ENCODE measurements around the gene ZDHHC8. TPM values are rescaled to one million over a fixed set of nuclear protein-coding genes. Genes with fewer than 3 reads are reported as not detected.

ZDHHC8 gene
- total RNA-seq, 1 donor from 2014 or later = 39.2 TPM

- intact Hi-C loops (cut with DNase I) = loop anchor here (10.0 kb wide), 1 partner anchor 137 kb away; no protein-coding TSS in a partner anchor
- DNase-seq = no peak
- ATAC-seq (ENCODE audit: poor library complexity) = no peak
These were observed 19.6 kb upstream of the ZDHHC8 start for GRCh38 chr22:20111689-20112622.

DNA sequence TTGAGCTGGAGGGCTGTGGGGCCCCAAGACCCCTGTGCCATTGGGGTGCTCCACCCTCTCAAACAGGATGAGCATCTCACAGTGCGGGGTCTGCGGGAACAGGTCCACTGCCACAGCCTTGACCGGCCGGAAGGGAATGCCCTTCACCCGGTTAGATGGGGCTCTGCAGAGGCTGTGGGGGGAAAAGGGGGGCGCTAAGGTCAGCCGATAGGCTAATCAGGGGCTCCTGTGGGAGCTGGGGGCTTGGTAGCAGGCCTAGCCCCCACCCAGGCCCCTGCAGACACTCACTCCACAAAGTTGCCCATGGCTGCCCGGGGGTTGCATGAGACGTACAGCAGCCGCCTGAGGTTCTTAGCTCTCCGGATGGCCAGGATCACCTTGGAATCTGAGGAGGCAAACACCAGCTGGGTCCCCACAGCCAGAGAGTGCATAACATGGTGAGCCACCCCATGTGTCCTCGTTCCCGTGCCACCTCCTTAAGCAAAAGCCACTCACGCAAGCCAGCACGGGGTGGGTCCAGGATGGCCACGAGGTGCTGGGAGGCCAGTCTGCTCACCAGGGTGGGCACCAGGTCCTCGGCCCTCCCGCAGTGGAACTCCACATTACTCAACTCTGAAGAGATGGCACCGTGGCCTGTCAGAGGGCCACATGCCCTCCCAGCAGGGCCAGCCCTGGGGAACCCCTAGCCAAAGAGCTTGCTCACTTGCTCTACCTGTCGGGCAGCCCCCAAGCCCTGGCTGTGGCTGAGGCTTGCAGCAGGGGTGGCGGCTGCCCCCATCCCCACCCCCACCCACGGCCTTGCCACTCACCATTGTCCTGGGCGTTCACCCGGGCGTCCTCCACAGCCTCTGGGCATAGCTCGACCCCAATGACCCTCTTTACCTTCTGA lies 18.7 kb upstream of the ZDHHC8 start:
- ATAC-seq (ENCODE audit: poor library complexity) (no peak), DNase-seq (no peak)
- intact Hi-C loops (cut with DNase I) = loop anchor here (10.0 kb wide), 1 partner anchor 138 kb away; no protein-coding TSS in a partner anchor

DNA sequence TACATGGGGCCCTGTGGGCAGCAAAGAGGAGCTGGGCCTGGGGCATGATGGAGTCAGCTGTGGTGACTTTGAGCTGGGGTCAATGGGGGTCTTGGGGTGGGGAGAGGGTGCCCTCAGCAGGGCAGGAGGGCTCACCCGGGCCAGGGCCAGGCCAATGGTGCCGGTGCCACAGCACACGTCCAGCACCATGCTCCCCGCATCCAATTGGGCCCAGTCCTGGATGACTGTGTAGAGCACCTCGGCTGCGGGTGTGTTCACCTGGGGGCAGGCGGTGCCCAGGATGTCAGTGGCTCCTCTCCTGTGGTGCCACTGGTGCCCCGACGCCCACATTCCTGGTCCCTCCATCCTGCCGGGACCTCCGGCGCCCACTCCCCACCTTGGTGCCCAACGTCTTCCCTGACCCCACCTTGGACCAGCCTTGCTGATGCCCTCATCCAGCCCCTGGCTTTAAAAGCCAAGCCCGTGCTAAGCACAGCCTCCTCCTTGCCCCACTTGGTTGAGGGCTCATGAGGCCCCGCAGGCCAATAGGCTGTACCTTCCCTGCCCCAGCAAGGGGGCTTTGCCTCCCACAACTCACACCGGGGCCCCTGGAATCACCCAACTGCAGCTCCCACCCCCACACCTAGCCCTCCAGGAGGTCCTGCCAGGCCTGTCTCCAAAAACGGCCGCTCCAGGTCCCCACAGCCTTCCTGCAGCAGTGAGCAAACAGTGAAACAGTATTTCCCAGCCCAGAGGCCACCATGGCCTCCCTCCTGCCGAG lies 17.9 kb upstream of the ZDHHC8 start:
- peak; percentile 36 for DNase-seq
- ATAC-seq (ENCODE audit: poor library complexity) = no peak
- intact Hi-C loops (cut with DNase I) = loop anchor here (10.0 kb wide), 1 partner anchor 139 kb away; no protein-coding TSS in a partner anchor

DNA sequence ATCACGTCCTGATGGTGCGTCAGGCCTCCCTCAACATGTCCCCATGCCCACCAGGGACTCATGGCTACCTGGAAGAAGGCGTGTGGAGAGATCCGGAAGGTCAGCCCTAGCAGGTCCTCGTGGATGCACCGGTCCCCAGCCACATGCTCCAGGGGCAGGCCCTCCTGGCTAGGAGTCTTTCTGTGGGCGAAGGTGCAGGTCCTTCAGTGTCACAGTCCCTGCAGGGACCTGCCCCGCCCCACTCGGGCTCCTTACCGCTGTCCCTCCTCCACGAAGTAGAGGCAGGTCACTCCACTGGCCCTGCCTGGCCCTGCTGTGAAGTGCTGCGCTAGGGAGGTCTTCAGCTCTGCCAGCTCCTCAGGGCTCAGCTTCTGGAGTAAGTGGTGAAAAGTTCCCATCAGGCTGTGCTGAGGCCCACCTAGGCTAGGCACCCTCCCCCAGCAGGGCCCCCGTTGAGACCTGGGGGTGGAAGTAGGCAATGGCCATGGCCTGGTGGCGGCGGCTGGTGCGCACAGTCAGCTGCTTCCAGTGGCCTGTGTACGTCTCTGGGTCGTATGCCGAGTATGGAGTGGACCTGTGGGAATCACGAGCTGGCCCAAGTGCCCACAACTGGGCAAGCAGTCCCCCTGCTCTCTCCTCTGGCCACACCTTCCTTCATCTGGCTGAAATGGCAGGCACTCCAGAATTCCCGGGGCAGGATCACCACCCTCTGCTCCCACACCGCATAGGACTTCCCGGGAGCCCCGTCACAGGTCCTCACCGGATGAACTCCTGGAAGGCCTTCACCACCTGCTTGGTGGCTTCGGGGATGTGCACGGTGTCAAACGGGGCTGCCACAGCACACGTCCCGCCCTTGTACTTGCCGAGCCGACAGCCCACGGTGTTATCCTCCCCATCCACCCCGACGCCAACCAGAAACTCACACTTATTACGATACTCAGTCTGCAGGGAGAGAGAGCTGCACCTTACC lies 16.8 kb upstream of the ZDHHC8 start:
- DNase-seq (peak; percentile 39), ATAC-seq (ENCODE audit: poor library complexity) (no peak)
- intact Hi-C loops (cut with DNase I) = loop anchor here (10.0 kb wide), 1 partner anchor 140 kb away; no protein-coding TSS in a partner anchor

DNA sequence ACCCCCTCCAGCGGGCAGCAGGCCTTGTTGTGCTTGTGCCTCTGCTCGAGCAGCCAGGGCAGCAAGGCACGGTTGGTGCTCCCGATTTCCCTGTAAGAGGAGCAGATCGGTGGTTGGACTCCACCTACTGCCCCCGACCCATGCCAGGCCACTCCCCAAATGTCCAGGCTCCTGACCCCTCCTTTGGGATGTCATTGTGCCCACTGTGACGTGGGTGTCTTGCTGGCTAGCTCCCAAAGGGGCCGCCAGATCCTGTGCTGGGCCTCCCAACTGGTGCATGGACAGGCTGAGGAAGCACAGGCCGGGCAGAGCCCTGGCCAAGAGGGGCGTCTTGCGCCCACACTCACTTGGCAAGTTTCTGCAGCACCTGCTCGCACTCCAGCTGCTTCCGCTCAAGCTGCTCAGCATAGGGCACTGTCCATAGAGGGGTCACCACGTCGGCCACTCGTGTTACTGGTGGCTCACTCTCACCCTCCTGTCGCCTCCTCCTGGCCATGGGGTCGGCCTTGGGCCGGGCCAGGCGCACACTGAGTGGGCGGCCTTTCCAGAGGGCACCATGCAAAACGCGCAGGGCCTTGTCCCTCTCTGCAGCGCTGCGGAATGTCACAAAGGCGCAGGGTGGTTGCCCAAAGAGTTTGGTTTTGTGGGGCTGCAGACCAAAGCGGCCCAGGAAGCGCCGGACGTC lies 15.8 kb upstream of the ZDHHC8 start, which contains the start of gene RANBP1:
Gene RANBP1, plus strand, starts transcription at position 414 of the 685 bp plus-strand sequence. Its CDS starts 81 bp downstream, at position 495.
- DNase-seq (peak; percentile 46), ATAC-seq (ENCODE audit: poor library complexity) (no peak)
- intact Hi-C loops (cut with DNase I) = loop anchor here (10.0 kb wide), 1 partner anchor 141 kb away; no protein-coding TSS in a partner anchor

- intact Hi-C loops (cut with DNase I) = loop anchor here (10.0 kb wide), 1 partner anchor 142 kb away; no protein-coding TSS in a partner anchor
- DNase-seq (peak; percentile 58), ATAC-seq (ENCODE audit: poor library complexity) (peak; percentile 3)
These were observed 15.1 kb upstream of the ZDHHC8 start for GRCh38 chr22:20116376-20116950.

DNA sequence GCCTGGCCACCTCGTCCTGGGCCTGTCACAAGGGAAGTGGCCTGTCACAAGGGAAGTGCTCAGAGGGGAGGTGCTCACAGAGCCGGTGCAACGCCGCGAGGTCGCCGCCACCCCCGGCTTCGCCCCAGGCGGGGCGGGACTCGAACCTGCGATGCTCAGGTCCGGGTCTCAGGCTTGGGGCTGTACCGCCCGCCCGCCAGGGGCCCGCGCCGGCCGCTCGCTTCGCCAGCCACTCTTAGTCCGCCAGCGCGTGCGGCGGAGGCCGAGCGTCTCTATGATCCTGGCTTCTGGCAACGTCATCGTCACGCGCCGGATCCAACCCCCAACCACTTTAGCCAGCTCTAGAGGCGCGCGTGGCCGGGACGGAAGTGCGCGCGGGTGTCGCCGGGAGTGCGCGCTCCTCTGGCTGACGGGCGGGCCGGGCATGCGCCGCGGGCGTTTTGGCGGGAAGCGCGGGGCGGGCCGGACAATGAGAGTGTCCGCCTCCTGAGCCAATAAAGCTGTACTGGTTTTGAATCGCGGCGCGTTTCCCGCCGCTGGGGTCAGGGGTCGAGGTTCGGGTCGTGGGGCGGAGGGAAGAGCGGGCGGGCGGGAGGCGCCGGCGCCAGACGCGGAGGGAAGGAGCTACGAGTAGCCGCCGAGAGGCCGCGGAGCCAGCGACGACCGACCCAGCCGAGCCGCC lies 14.5 kb upstream of the ZDHHC8 start, which contains the start of gene TRMT2A:
Gene TRMT2A, minus strand, starts transcription at position 276 of the 682 bp plus-strand sequence. CDS start 320 bp downstream, outside the sequence.
- DNase-seq (peak; percentile 99), ATAC-seq (ENCODE audit: poor library complexity) (peak; percentile 95)
- intact Hi-C loops (cut with DNase I) = loop anchor here (10.0 kb wide), 1 partner anchor 142 kb away; no protein-coding TSS in a partner anchor

- intact Hi-C loops (cut with DNase I) = loop anchor here (10.0 kb wide), 1 partner anchor 143 kb away; no protein-coding TSS in a partner anchor
- DNase-seq = peak; percentile 46
- no peak for ATAC-seq (ENCODE audit: poor library complexity)
These were observed 13.8 kb upstream of the ZDHHC8 start for GRCh38 chr22:20117633-20118299.

DNA sequence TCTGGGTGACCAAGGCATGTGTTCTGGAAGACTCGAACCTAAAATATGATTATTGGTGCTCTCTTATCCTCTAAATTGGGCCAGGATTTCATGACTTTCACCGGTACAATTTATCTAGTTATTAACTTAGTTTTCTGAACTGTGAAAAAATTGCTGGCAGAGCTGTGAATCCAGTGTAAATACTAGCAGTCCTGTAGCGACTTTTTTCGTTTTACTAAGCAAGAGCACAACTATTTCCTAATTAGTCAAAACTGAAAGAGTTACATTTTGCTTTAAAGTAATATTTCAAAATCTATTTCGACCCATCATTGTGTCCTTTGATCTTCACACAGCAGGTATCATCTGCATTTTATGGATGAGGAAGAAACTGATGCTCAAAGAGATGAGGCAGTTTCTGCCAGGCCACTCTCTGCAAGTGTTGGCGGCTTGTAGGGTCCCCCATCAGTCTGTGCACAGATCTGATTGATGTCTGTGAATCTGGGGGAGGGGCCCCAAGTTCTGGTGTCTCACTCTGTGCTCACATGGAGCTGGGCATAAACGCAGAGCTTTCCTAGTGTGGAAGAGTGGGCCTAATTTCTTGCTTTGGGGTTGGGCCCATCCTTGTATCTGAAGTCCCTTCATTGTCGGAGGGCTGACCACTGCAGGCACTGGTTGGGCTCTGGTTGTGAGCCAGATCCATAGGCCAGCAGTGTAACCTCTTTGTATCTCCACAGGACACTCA lies 13.1 kb upstream of the ZDHHC8 start:
- intact Hi-C loops (cut with DNase I) = loop anchor here (10.0 kb wide), 1 partner anchor 144 kb away; no protein-coding TSS in a partner anchor
- DNase-seq (peak; percentile 16), ATAC-seq (ENCODE audit: poor library complexity) (no peak)

GRCh38 chr22:20121856-20122415 lies 9.7 kb upstream of the ZDHHC8 start:
- DNase-seq (no peak), ATAC-seq (ENCODE audit: poor library complexity) (no peak)
- intact Hi-C loops (cut with DNase I) = no loop called here

DNA sequence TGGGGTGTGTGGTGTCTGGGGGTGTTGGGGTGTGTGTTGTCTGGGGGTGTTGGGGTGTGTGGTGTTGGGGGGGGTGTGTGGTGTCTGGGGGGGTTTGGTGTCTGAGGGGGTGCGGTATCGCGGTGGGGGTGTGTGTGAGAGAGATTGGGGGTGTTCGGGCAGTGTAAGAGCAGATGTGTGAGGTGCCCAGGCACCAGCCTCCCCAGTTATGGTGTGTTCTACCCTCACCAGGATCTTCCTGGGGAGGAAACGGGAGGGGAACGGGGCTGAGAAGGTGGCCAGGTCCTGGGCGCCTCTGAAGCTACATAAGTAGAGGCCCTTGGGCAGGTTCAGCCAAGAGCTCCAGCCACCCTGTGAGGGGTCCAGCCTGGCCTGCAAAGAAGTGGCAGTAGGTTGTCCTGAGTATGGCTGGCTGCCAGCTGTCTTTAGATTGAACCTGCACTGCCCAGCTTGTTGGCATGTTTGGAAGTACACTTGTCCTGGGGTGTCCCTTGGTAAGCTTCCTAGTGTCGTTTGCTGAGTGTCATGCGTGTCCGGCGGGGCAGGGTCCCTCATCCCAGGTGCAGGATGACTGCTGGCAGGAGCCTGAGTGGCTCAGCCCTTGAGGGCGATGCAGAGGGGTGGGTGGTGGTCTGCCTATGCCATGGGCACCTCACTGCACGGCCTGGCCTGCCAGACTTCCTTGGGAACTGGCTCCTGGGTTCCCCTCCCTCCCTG lies 8.1 kb upstream of the ZDHHC8 start:
- intact Hi-C loops (cut with DNase I) = no loop called here
- no peak for DNase-seq

GRCh38 chr22:20124083-20124787 lies 7.4 kb upstream of the ZDHHC8 start:
- ATAC-seq (ENCODE audit: poor library complexity) (no peak), DNase-seq (no peak)
- intact Hi-C loops (cut with DNase I) = no loop called here

More for the DNA sequence above, 8.1 kb upstream of the ZDHHC8 start:
- ATAC-seq (ENCODE audit: poor library complexity) = no peak

Data from Right ventricle myocardium superior (tissue), 1 donor.